GM12874 (cell line): Measurements from ENCODE around the gene INF2.

Experiments
- CTCF ChIP-seq: IDR thresholded peaks from 2 replicates; pipeline ENCODE4 v1.5.1; 2011; ENCODE audit warnings: low read depth, mild to moderate bottlenecking, control low read depth, low read length, moderate library complexity; ENCODE audit not compliant: insufficient read depth

Gene INF2

GRCh38 chr14:104644656-104645378, 44.6 kb upstream of the INF2 start:
- TF ChIP-seq CTCF = no peak

GRCh38 chr14:104647467-104648043, 41.9 kb upstream of the INF2 start:
- TF ChIP-seq CTCF = no peak

- peak; percentile 99 for TF ChIP-seq CTCF
These were observed 39.1 kb upstream of the INF2 start for GRCh38 chr14:104650057-104650980.

- no peak for TF ChIP-seq CTCF
These were observed 38.2 kb upstream of the INF2 start for GRCh38 chr14:104650981-104651875.

GRCh38 chr14:104651876-104652260, 37.5 kb upstream of the INF2 start:
- TF ChIP-seq CTCF = no peak

- no peak for TF ChIP-seq CTCF
These were observed 37.0 kb upstream of the INF2 start for GRCh38 chr14:104652386-104652785.
